Measurements from ENCODE around the gene PDCL3.

Gene PDCL3

DNA sequence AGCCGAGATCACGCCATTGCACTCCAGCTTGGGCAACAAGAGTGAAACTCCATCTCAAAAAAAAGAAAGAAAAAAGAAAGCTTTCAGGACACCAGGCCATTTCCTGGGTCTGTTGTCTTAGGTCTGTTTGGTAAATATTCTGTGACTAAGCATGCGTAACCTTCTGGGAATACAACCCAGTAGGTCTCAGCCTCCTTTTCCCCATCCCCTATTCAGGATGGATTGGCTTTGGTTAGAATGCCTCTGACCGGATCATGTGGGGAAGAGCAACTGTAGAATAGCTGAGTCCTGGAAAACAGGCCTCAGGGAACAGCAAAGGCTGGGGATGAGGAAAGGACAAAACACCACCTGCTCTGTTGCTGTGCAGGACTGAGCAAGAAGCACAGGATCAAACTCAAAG, 1.6 kb upstream of the PDCL3 start:
- DNase-seq: no peak

- peak; percentile 49 for DNase-seq
Measured at GRCh38 chr2:100563407-100564247, 834 bp downstream of the PDCL3 start.

GRCh38 chr2:100568989-100569388, 6.2 kb downstream of the PDCL3 start:
- no peak for DNase-seq

GRCh38 chr2:100571668-100572067, 8.9 kb downstream of the PDCL3 start:
- no peak for DNase-seq

GRCh38 chr2:100577777-100578176, 15.0 kb downstream of the PDCL3 start:
- no peak for DNase-seq

- peak; percentile 8 for DNase-seq
Measured at GRCh38 chr2:100580367-100581276, 17.8 kb downstream of the PDCL3 start.

GRCh38 chr2:100581277-100581612, 18.5 kb downstream of the PDCL3 start:
- no peak for DNase-seq

DNA sequence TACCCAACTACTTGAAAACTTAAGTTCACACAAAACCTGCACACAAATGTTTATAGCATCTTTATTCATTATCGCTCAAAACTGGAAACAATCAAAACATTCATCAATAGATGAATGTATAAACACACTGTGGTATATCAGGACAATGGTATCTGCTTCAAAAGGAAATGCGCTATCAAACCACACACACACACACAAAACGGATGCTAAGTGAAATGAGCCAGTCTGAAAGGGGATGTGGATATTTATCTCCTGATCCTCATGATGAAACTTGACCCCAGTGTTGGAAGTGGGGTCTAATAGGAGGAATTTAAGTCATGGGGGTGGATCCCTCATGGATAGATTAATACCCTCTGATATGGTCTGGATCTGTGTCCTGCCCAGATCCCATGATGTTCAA, 22.0 kb downstream of the PDCL3 start:
- DNase-seq: no peak

- DNase-seq: no peak
Measured at GRCh38 chr2:100588071-100588786, 25.4 kb downstream of the PDCL3 start.

GRCh38 chr2:100589527-100589926, 26.7 kb downstream of the PDCL3 start:
- DNase-seq: no peak

- no peak for DNase-seq
Measured at GRCh38 chr2:100592226-100592625, 29.4 kb downstream of the PDCL3 start.

DNA sequence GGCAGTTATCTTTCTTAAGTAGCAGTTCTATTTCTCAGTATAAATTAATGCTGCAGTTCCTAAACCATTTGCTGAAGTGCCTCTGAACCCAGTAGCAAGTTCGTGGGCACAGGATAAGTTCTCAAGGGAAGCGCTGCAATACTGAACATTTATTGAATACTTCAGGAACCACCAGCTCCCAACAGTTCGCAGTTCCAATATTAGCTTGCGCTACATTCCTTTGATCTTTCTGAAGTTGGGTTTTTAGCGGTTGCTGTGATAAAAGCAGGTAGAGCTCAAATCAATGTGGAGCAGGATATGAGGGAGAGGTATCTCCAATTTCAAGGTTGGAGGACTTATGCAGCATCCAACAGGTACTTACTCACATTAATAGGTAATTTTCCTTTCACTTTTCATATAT, 33.7 kb downstream of the PDCL3 start:
- no peak for DNase-seq

- DNase-seq: no peak
Measured at GRCh38 chr2:100599566-100599965, 36.8 kb downstream of the PDCL3 start.

GRCh38 chr2:100601661-100602060, 38.9 kb downstream of the PDCL3 start:
- no peak for DNase-seq

DNA sequence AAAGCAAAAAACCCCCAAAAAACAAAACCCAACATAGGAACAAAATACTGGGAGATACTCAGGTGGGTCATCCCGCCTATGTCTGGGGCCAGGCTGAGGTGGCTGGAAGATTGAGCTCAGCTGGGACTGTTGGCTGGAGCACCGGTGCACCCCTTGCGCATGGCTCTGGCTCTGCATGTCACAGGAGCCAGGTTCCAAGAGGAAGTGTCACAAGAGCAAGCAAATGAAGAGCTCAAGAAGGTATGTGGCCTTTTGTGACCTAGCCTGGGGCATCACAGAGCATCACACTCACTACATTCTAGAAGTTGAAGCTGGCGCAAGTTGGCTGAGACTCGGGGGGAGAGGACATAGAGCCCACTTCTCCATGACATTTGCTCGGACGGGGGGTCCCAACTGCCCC, 40.6 kb downstream of the PDCL3 start:
- no peak for DNase-seq

DNA sequence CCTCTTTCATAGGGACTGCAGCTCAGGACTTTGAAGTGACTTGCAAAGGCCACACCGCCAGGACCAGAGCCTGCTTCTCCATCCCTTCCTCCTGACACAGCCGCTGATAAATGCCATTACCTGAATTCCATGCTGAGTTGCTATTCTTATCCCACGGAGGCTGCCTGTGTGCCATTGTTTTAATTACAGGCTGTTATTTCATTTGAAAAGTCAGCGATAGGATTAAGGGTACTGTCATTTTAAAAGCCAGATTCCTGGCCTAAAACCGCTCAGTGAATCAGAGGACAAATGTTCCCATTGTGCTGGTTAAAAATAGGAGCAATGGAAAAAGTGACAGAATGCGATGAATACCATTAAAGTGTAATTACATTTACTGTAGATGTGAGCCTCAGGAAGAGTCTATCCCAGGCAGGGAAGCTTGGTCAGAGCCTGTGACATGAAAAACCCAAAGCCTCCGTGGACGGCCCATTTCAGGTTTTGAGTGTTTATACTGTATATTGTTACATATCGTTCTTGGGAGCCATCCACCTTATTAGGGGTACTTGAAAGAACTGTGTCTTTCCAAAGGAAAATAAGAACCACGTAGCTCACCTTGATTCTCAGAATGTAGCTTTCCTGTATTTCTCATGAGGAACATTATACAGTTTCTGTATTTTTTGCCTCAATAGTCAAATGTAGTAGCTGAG, 41.3 kb downstream of the PDCL3 start:
- DNase-seq: peak; percentile 21

GRCh38 chr2:100606332-100606725, 43.5 kb downstream of the PDCL3 start:
- no peak for DNase-seq

GRCh38 chr2:100606726-100607343, 44.0 kb downstream of the PDCL3 start:
- peak; percentile 55 for DNase-seq

DNA sequence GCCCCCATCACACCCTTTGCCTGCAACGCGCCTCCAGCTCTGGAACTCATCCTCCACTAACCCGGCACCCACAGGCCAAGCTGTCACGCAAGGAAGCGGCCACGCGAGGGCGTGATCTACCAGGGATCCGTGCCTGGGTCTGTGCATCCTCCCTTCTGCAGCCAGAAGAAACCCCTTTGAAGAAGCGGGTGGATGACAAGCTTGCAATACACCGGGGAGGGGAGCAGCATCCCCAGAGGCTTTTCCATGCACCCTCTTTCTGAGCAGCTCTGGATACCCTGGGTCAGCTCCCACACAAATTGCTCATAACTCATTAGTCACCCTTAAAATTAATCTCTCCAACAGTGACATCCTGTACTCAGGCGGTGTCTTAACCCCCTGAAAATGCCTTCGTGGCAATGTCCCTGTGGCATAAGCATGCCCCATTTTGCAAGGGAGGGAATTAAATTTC, 47.6 kb downstream of the PDCL3 start:
- DNase-seq: peak; percentile 76

DNA sequence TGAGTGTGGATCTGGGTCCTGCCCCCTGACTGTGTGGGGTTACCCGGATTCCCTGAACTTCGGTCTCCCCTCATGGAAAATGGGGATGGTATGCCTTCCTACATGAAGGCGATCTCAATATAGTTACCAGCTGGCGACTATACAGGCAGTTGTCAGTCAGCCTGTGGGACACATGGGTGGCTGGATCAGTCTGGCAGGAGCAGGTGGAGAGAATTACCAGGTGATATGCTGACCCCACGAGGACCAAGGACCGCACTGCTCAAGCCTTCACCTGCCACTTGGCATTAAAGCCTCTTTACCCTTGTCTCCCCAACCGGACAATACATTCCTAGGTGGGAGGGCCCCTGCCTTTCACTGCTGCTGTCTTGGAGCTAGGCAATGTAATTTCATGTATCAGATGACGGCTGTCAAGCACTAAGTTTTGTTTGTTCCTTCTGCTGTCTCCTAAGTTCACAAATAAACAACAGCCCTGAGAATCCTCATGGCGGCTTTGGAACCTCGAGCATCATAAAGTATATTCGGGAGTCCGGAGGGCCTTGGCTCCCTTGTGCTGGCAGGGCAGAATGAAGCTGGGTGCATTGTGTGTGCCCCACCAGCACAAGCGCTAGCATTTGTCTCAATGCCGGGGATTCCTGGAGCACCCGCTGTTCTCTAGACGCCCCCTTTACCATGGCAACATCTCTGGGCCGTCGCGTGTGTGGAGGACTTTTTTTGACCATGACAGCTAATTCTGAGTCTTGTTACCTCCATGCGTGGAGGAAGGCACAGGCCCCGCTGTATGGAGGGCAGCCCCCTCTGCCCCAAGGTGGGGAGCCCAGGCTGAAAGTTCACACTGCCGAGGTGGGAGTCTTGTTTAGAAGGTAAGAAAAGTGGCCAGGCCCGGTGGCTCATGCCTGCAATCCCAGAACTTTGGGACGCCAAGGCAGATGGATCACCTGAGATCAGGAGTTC, 48.6 kb downstream of the PDCL3 start:
- no peak for DNase-seq

All from midbrain (tissue), 1 donor.